Measurements from ENCODE around the gene OR10J5. TPM values are rescaled to one million over a fixed set of nuclear protein-coding genes. Genes with fewer than 3 reads are reported as not detected.

Gene OR10J5
- total and polyA plus RNA-seq, 3 donors from 2014 or later, result not detected

GRCh38 chr1:159493354-159493753, 42.5 kb downstream of the OR10J5 start:
- no peak overlapping the region for H3K27ac ChIP-seq
- TF ChIP-seq CTCF (IDR thresholded peaks at IDR 0.05) (no peak), POLR2A (IDR thresholded peaks at IDR 0.05) (no peak)

GRCh38 chr1:159492575-159493323, 43.1 kb downstream of the OR10J5 start:
- Histone ChIP-seq H3K27me3 (no peaks in the 10 kb centered on the region), H3K27ac (no peak overlapping the region), H3K4me3 (no peak overlapping the region), H3K4me1 (no peaks in the 10 kb centered on the region), H3K9me3 (no peaks in the 10 kb centered on the region), H3K36me3 (ENCODE audit: low read depth, missing control alignments) (no peaks in the 10 kb centered on the region)
- WGBS, 2 donors, result 65 to 70% methylated on average over 5 of the region's 5 CpGs
- intact Hi-C loops (cut with DNase I; ENCODE audit: low total_unique reads), result no loop called here
- no peak for DNase-seq
- TF ChIP-seq POLR2A (IDR thresholded peaks at IDR 0.05) (no peak), CTCF (IDR thresholded peaks at IDR 0.05) (no peak)

More at GRCh38 chr1:159493354-159493753, 42.5 kb downstream of the OR10J5 start:
- H3K4me1 ChIP-seq, result no peaks in the 10 kb centered on the region
- H3K27me3 ChIP-seq, result no peaks in the 10 kb centered on the region
- no peaks in the 10 kb centered on the region for H3K9me3 ChIP-seq
- no peak for DNase-seq
- H3K4me3 ChIP-seq, result no peak overlapping the region
- no peaks in the 10 kb centered on the region for H3K36me3 ChIP-seq (ENCODE audit: low read depth, missing control alignments)
- intact Hi-C loops (cut with DNase I; ENCODE audit: low total_unique reads), result no loop called here
- 74 to 78% methylated on average over 11 of the region's 11 CpGs for WGBS, 2 donors

Other genes starting within 250 kb of the OR10J5 start
- 1 to 10 TPM in 1 of 2 donors, not detected in 1; 4.3 TPM for gene FCER1A, start 233.7 kb downstream of the OR10J5 start, total RNA-seq
- 3.2 TPM for gene FCER1A, start 233.7 kb downstream of the OR10J5 start, polyA plus RNA-seq (ENCODE audit: insufficient read depth, low read depth, low replicate concordance)
- gene OR10J4, start 103.8 kb downstream of the OR10J5 start, total RNA-seq, result under 1 TPM in 1 of 2 donors, not detected in 1; 0.87 TPM
- not detected for gene OR10J4, start 103.8 kb downstream of the OR10J5 start, polyA plus RNA-seq (ENCODE audit: insufficient read depth, low read depth, low replicate concordance)
- 1 to 10 TPM; 3.0 to 3.1 TPM for gene OR10J1, start 96.3 kb downstream of the OR10J5 start, total RNA-seq
- gene OR10J1, start 96.3 kb downstream of the OR10J5 start, polyA plus RNA-seq (ENCODE audit: insufficient read depth, low read depth, low replicate concordance), result 8.3 TPM
- gene APCS, start 51.8 kb upstream of the OR10J5 start, total RNA-seq, result not detected
- not detected for gene APCS, start 51.8 kb upstream of the OR10J5 start, polyA plus RNA-seq (ENCODE audit: insufficient read depth, low read depth, low replicate concordance)
- under 1 TPM; 0.16 to 0.37 TPM for gene CRP, start 178.6 kb upstream of the OR10J5 start, total RNA-seq
- gene CRP, start 178.6 kb upstream of the OR10J5 start, polyA plus RNA-seq (ENCODE audit: insufficient read depth, low read depth, low replicate concordance), result 0.74 TPM
- gene DUSP23, start 245.0 kb upstream of the OR10J5 start, total RNA-seq, result 10 to 100 TPM; 38.3 to 51.0 TPM
- 26.2 TPM for gene DUSP23, start 245.0 kb upstream of the OR10J5 start, polyA plus RNA-seq (ENCODE audit: insufficient read depth, low read depth, low replicate concordance)

Measured in testis (tissue), 3 donors.